Measurements from ENCODE around the gene IFNA4.
"Not testable (repeated sequence)": the region's sequence is repeated elsewhere in the genome, so short reads cannot be mapped to it uniquely, and the experiment has no call there.

IFNA4 gene

DNA sequence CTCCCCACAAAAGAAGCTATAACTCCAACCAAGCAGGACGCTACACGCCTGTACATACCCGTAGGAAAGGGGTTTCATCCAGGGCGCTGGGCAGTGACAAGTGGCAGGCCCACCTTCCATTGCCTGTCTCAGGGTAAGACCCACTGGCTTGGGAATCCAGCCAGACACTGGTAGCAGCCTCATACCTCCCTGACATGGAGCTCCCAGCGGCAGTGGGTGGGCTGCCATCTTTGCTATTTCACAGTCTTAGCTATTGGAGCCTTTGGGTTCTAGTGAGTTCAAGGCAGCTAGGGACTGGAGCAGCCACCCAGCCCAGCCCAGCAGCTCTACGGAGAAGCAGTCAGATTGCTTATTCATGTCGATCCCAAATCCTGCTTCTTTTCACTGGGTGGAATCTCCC, 22.9 kb upstream of the IFNA4 start:
- no peak overlapping the region for H3K4me3 ChIP-seq (ENCODE audit: low read depth, low read length)
- TF ChIP-seq, protein P1, sequence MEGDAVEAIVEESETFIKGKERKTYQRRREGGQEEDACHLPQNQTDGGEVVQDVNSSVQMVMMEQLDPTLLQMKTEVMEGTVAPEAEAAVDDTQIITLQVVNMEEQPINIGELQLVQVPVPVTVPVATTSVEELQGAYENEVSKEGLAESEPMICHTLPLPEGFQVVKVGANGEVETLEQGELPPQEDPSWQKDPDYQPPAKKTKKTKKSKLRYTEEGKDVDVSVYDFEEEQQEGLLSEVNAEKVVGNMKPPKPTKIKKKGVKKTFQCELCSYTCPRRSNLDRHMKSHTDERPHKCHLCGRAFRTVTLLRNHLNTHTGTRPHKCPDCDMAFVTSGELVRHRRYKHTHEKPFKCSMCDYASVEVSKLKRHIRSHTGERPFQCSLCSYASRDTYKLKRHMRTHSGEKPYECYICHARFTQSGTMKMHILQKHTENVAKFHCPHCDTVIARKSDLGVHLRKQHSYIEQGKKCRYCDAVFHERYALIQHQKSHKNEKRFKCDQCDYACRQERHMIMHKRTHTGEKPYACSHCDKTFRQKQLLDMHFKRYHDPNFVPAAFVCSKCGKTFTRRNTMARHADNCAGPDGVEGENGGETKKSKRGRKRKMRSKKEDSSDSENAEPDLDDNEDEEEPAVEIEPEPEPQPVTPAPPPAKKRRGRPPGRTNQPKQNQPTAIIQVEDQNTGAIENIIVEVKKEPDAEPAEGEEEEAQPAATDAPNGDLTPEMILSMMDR (conservative IDR thresholded peaks at IDR 0.05; ENCODE audit: low read depth, low read length) = no peak
- no peak for DNase-seq (ENCODE audit: low read depth)

DNA sequence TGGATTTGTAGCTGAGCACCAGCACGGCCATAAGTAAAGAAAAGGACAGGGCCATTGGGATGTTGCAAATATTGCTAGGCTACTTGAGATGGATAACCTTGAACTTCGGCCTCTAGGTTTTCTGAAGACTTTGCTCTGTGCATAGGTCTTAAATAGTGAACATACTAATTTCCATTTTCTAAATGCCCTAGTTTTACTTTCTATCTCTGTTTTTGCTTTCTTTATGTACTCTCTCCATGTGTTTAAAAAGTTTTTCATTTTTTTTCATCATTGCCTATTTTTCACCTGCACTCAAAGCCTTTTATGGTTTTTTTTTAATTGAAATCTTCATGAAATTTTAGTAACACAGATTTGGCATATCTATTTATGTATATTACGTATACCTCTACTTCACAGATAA, 19.7 kb upstream of the IFNA4 start, which contains the start of gene IFNA10:
IFNA10 (minus strand) TSS at position 101 of the 400 bp plus-strand sequence; CDS start at position 55, 46 bp downstream.
- H3K4me3 ChIP-seq (ENCODE audit: low read depth, low read length); DNase-seq (ENCODE audit: low read depth): not testable (repeated sequence)

DNA sequence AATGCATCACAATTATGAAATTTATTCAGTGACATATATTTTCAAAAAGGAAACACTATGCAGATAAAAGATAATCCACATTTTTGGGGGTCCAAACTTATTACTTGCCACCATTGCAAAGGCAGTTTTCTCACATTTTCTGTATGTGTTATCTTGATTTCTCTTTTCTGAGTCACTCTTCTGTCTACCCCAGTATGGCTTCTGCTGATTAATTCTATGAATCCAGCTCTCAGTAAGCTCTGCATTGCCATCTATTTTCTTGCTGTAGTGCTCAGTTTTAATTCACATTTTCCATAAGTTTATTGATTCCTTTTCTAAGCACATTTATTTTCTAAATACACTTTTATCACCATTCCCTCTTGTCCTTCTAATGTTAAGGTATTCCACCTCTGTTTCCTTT, 17.8 kb upstream of the IFNA4 start:
- TF ChIP-seq, protein P1 (conservative IDR thresholded peaks at IDR 0.05; ENCODE audit: low read depth, low read length) = no peak
- DNase-seq (ENCODE audit: low read depth) = no peak
- H3K4me3 ChIP-seq (ENCODE audit: low read depth, low read length) = no peak overlapping the region

DNA sequence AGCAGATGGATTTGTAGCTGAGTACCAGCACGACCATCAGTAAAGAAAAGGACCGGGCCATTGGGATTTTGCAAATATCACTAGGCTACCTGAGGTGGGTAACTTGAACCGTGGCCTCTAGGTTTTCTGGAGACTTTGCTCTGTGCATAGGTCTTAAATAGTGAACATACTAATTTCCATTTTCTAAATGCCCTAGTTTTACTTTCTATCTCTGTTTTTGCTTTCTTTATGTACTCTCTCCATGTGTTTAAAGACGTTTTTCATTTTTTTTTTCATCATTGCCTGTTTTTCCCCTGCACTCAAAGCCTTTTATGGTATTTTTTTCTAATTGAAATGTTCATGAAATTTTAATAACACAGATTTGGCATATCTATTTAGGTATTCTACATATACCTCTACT, 14.7 kb upstream of the IFNA4 start, which contains the start of gene IFNA7:
IFNA7 (minus strand) TSS at position 101 of the 400 bp plus-strand sequence; CDS start at position 61, 40 bp downstream.
- not testable (repeated sequence) for H3K4me3 ChIP-seq (ENCODE audit: low read depth, low read length); DNase-seq (ENCODE audit: low read depth)

DNA sequence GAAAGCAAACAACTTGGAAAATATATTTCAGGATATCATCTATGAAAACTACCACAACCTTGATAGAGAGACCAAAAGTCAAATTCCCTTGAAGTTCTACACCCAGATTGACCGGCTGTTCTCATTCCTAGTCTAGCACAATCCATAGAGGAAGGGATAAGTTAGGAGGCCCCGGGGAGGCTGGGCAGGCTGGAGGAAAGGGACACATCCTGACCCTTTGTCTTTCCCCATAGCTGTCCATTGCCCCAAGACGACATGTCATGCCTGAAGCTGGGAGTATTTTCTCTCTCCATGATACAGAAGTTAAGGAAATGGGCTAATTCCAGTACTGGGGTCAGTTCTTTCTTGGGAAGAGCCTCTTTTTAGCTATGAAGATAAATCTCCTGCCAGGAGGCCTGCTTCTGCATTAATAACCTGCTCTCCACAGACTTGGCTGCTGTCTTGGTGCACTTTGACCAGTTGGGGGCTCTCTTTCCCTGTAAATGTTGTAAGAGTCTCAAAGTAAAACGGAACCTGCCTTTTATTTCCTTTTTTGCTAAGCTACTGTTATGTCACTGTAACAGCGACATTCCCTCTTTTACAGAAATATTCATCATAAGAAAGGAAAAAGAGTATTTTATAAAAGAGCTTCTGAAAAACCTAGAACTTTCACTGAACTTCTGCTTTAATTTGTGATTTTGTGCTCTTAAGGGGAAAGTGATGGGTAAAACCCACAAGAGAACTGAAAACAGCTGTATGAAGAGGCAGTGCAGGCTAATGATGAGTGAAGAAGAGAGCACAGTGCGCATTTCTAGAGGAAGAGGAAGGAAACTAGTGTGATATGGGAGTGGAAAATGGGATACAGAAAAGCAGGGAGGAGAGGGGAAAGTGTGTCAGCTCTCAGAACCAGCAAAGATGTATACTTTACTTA, 7.7 kb upstream of the IFNA4 start:
- H3K4me3 ChIP-seq (ENCODE audit: low read depth, low read length) = not testable (repeated sequence)
- peak; percentile 45 for DNase-seq (ENCODE audit: low read depth)
- TF ChIP-seq, protein P1 (conservative IDR thresholded peaks at IDR 0.05; ENCODE audit: low read depth, low read length) = peak; percentile 67

DNA sequence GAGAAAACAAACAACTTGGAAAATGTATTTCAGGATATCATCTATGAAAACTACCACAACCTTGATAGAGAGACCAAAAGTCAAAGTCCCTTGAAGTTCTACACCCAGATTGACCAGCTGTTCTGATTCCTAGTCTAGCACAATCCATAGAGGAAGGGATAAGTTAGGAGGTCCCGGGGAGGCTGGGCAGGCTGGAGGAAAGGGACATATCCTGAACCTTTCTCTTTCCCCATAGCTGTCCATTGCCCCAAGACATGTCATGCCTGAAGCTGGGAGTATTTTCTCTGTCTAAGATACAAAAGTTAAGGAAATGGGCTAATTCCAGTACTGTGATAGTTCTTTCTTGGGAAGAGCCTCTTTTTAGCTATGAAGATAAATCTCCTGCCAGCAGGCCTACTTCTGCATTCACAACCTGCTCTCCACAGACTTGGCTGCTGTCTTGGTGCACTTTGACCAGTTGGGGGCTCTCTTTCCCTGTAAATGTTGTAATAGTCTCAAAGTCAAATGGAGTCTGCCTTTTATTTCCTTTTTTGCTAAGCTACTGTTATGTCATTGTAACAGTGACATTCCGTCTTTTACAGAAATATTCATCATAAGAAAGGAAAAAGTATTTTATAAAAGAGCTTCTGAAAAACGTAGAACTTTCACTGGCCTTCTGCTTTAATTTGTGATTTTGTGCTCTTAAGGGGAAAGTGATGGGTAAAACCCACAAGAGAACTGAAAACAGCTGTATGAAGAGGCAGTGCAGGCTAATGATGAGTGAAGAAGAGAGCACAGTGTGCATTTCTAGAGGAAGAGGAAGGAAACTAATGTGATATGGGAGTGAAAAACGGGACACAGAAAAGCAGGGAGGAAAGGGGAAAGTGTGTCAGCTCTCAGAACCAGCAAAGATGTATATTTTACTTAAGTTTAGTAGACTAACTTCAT, 4.3 kb downstream of the IFNA4 start:
- not testable (repeated sequence) for H3K4me3 ChIP-seq (ENCODE audit: low read depth, low read length)
- peak; percentile 38 for DNase-seq (ENCODE audit: low read depth)
- TF ChIP-seq, protein P1 (conservative IDR thresholded peaks at IDR 0.05; ENCODE audit: low read depth, low read length) = peak; percentile 64

DNA sequence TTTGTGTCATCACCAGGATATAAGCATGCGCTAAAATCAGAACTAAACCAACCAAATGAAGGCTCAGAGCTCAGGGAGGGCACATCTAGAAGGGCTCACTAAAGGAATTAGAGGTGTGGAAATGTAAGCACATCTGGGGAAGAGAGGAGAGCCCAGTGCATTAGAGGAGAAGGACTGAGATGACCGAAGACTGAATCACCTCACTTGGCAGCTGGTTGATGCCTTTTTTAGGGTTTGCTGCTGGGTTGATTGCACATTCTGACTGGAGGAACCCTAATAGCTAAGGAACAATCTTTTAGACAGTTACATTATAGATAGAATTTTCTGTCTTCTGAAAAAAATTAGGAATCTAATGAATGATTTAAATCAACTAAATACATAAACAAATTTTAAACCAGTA, 12.7 kb downstream of the IFNA4 start:
- TF ChIP-seq, protein P1 (conservative IDR thresholded peaks at IDR 0.05; ENCODE audit: low read depth, low read length) = no peak
- DNase-seq (ENCODE audit: low read depth) = no peak

More for the DNA sequence above, 12.7 kb downstream of the IFNA4 start:
- no peak overlapping the region for H3K4me3 ChIP-seq (ENCODE audit: low read depth, low read length)
